Measurements from ENCODE around the gene HMCN2.
"Not testable (repeated sequence)": the region's sequence is repeated elsewhere in the genome, so short reads cannot be mapped to it uniquely, and the experiment has no call there.

Gene HMCN2

GRCh38 chr9:130264414-130265350 is 878 bp upstream of the HMCN2 start:
- DNase-seq (ENCODE audit: low read depth in 2 of 2), result no peak

DNA sequence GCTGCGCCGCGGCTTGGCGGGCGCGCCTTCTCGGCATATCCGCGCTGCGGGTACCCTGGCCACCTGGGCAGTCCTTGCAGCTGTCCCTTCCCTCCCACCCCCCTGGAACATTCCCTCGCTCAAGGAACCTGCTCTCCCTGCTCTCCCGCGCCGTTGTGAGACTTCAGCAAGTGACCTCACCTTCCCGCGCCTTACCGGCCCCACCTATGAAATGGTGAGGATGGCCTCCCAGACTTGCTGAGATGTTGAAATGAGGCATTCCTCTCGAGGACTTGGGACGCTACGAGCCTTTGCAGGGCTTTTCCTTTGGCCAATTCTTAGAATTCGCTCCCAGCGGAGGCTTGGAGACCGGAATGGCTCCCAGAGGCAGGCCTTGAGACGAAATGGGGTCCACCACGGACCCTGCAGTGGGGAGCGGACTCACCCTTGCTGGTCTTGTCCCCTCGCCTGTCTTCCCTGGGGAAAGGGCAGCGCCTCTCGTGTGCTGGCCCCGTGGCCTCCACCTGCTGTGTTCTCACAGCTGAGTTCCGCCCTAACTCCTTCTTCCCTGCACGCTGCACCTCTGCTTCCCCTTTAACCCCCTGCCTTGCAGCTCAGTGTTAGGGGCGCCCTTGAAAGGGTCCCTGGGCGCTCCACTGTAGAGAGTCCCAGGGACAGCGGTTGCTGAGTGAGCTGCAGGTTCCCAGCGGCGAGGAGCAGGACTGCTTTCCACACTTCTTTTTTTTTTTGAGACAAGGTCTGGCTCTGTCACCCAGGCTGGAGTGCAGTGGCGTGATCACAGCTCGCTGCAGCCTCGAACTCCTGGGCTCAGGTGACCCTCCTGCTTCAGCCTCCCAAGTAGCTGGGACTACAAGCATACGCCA is 907 bp downstream of the HMCN2 start:
- no peak for DNase-seq (ENCODE audit: low read depth in 2 of 2)

DNA sequence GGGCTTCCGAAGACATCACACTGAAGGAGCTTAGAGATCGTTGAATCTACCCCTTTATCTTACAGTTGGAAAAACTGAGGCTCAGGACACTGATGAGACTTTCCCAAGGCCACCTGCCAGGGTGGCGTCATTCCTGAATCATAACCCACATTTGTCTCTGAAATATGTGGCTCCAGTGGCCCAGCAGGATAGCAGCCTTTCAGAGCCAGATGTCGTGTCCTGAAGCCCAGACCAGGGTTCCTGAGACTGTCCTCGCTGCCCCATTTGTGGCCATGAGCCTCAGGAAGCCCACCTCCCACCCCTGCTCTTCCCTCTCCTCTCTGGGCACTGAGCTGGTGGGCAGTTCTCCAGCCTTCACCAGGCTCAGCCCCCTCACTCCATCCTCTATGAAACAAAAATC is 2.4 kb downstream of the HMCN2 start:
- DNase-seq (ENCODE audit: low read depth in 2 of 2), result no peak

DNA sequence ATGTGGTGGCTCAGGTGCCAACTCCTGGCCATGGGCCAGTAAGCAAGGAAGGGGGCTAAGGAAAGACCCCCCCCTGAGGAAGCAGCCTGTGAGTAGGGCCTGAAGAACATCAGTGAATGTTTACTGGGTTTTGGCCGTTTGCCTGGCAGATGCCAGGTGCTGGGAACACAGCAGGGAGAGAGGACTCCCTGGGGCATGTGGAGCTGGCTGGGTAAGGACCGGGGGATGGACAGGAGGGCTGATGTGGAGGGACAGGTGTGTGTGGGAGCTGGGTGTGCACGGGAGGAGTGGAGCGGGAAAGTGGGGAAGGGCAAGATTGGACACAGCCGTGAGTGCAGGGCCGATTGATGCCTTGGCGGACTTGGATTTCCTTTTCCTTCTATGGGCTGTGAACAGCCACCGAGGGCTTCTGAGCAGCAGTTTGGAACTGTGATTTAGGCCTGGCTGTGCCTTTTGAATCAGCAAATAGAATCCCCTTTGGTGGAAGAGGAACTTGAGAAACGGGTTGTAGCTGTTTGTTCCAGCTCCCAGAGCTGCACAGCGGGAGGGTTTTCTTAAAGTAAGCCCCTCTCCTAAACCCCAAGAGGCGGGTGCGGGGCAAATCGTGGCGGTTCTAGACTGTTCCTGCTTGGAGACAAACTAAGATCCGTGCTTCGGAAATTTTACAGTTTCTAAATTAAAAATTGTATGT is 3.1 kb downstream of the HMCN2 start:
- no peak for DNase-seq (ENCODE audit: low read depth in 2 of 2)

- no peak for DNase-seq (ENCODE audit: low read depth in 2 of 2)
These were observed 5.9 kb downstream of the HMCN2 start for GRCh38 chr9:130271473-130271872.

DNA sequence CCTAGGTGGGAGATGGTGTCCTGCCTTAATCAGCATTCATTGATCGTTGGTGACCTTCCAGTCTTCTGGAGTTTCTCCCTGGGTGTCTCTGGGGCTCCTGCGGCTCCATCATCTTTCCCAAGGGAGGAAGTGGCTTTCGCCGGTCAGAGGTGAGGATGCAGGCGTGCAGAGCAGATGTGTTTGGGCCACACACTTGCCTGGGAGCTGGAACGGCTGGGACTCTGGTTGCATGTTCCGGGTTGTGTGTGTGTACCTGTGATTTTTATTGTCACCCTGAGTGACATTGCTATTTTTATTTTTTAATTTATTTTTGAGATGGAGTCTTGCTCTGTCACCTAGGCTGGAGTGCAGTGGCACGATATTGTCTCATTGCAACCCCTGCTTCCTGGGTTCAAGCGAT is 9.6 kb downstream of the HMCN2 start:
- no peak for DNase-seq (ENCODE audit: low read depth in 2 of 2)

DNA sequence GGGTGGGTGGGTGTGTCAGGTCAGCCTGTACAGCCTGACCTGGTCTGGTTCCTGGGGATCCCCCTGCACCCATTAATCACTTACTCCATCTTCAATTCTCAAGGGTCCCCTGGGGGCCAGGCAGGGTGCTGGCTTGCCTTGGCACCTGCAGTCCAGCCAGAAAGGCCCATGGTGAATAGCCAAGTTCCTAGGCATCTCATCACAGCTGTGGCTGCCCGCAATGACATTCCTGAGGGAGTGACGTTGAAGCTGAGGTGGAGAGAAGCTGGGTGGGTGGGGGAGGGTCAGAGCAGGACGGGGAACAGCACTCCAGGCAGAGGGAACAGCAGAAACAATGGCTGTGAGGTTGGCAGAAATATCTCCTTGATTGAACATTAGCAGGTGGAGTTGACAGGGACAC is 10.6 kb downstream of the HMCN2 start:
- DNase-seq (ENCODE audit: low read depth in 2 of 2), result no peak

GRCh38 chr9:130276955-130277354 is 11.4 kb downstream of the HMCN2 start:
- DNase-seq (ENCODE audit: low read depth in 2 of 2), result no peak

DNA sequence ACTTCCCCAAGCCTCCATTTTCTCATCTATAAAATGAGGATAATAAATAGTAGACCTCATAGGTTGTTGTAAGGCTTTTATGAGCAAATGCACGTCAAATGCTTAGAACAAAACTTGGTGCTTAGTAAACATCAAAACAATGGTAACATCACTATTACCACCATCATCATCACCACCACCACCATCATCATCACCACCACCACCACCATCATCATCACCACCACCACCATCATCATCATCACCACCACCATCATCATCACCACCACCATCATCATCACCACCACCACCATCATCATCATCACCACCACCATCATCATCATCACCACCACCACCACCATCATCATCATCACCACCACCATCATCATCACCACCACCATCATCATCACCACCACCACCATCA is 12.0 kb downstream of the HMCN2 start:
- not testable (repeated sequence) for DNase-seq (ENCODE audit: low read depth in 2 of 2)

- DNase-seq (ENCODE audit: low read depth in 2 of 2), result no peak
These were observed 18.1 kb downstream of the HMCN2 start for GRCh38 chr9:130283539-130284248.

DNA sequence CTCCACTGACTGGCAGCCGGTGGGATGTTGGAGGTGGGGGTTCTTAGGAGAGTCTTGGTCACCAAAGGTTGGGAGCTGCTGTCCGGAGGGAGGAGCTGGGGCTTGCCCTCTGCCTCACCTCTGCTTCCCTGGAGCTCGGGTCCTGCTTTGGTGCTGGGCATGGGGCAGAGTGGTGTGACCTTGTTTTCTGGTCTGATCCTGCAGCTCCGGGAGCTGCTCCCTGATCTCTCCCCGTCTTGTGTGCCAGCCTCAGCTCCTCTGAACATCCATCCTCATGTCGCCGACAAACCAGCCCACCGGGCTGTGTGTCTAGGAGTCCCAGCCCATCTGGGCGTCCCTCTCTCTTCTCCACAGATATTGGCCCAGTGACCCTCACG is 18.7 kb downstream of the HMCN2 start:
- DNase-seq (ENCODE audit: low read depth in 2 of 2), result no peak

- no peak for DNase-seq (ENCODE audit: low read depth in 2 of 2)
These were observed 19.1 kb downstream of the HMCN2 start for GRCh38 chr9:130284690-130285089.

DNA sequence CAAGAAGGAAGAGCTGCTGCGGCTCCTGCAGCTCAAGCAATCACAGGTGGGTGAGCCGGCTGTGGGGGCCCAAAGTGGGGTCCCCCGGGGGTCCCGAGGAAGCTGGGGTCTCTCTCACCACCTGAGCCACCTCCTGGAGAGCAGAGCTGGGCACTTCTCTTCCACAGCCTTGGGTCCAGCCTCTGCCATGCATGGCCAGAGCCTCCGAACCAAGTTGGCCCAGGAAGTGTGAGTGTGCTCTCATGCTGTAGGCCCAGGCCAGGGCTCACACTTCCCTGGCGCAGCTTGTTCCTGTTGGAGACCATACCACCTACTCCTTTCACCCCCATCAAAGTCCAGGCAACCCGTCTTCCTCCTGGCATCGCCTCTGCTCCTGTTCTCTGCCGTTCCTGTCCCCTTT is 19.7 kb downstream of the HMCN2 start:
- DNase-seq (ENCODE audit: low read depth in 2 of 2), result no peak

DNA sequence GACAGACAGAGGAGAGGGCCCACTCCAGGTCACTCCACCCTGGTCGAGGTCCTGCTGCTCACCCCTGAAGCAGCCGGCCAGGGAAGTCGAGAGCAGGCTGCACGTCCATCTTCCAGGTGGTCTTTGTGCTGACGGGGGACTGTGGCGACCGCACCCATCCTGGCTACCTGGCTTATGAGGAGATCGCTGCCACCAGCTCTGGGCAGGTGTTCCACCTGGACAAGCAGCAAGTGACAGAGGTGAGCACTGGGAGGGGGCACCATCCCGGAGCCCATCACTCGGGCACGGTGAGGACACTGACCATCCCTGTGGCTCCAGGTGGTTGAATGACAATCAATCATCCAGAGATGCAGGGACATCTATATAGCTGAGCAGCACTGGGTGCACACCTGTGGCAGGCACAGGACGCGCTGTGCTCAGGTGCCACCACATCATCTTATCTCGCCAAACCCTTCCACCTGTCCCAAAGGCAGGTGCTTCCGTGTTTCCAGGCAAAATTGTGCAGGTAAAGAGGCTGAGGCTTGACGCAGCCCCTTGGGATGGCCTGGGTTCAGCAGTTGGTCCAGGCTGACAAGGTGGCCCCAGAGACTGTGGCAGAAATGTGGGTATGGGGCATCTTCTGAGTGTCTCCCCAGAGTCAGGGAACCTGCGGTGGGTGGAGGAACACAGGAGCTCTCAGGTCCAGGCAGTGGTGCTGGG is 20.7 kb downstream of the HMCN2 start:
- no peak for DNase-seq (ENCODE audit: low read depth in 2 of 2)

DNA sequence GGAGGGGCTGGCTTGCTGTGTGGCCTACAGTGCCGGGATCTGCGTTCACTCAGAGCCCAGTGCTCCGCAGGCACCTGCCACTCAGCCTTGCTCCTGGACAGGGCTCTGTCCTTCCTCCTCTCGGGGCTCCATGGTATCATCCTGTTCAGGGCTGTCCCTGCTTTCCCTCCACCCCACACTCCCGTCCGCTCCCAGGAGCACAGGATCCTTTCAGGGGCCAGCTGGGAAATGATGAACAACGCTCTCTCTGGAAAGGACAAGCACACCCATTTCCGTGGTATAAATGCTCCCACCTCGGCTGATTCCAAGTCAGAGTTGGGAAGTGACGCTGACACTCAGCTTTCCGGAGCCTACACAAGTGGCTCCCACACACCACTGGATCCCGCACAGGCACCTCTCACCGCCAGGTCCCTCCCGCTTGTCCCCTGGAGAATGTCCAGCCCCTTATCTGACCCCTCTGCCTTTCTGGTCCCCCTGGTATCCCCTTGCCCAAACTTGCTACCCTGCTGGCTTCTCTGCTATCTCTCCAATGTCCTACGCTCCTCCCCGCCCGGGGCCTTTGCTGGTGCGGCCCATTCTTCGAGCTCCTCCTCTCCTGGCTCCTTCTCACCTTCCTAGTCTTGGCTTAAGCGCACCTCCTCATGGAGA is 21.3 kb downstream of the HMCN2 start:
- DNase-seq (ENCODE audit: low read depth in 2 of 2), result no peak

DNA sequence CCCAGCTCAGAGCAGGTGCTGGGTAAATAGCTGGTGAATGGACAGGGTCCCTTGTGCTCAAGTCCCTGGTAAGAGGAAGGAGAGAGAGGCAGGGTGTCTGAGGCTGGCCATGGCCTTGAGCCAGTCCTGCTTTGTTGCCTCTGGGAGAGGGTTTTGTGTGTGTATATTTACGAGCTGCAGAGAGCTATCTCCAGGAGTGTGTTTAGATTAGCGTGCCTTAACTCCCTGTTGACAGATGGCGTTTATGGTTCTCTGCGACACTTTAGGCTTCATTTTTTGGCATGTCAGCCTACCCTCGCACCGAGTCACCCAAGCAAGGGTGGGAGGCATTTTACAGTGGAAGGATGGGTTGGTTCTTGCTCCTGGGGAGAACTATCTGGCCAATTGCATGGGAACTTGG is 22.2 kb downstream of the HMCN2 start:
- DNase-seq (ENCODE audit: low read depth in 2 of 2), result no peak

- DNase-seq (ENCODE audit: low read depth in 2 of 2), result no peak
These were observed 22.8 kb downstream of the HMCN2 start for GRCh38 chr9:130288393-130288792.

DNA sequence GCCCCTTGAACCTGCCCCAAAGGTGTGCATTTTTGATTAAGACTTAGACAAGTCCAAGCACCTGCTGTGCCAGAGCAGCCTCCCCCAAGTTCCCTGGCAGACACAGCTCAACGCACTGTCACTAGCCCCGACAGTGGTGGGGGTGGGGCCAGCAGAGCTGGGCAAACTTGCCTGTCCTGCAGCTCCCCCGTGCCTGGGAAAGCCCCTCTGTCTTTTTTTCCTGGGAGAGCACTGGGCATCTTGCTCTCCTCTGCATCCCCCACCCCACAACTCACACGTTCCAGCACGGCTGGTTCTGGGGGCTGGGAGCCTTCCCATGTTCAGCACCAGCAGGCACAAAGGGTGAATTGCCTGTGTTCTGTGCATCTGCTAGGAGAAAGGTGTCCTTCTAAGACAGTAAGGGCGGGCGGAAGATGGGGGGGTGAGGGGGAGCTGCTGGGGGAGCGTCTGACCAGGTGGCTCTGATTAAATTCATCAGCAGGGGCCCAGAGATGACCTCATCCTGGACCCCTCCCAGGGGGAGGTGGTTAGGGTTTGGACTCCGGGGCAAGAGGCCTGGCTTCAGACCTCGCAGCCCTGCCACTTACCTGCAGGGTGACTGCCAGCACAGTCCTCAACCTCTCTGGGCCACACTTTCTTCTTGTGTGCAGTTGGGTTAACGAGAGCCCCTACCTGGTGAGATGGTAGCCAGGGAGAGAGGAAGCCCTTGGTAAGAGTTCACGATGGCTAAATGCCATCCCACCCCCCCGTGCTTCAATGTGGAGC is 23.5 kb downstream of the HMCN2 start:
- DNase-seq (ENCODE audit: low read depth in 2 of 2), result no peak

GRCh38 chr9:130289711-130290241 is 24.2 kb downstream of the HMCN2 start:
- DNase-seq (ENCODE audit: low read depth in 2 of 2), result no peak

Data from stimulated activated CD8-positive, alpha-beta memory T cell treated with anti-CD3 and anti-CD28 coated beads, Interleukin-2, amount 100 ng/mL, for 48 hours (primary cell).